ENCODE data around the gene MRPS6.

MRPS6 gene

GRCh38 chr21:34073749-34074282 lies 438 bp downstream of the MRPS6 start:
- Histone ChIP-seq H3K27me3 (ENCODE audit: insufficient read depth, low read depth, severe bottlenecking) (no peaks in the 10 kb centered on the region), H3K4me3 (ENCODE audit: low read depth, low read length) (peak overlapping the region; percentile 61), H3K27ac (peak overlapping the region; percentile 95), H3K9me3 (ENCODE audit: severe bottlenecking) (peaks cover 8% of the 10 kb centered on the region), H3K36me3 (peaks cover 23% of the 10 kb centered on the region)
- no peak for TF ChIP-seq CTCF (IDR thresholded peaks at IDR 0.05; ENCODE audit: low read depth, low read length)
- DNase-seq: no peak

- Histone ChIP-seq H3K27ac (no peak overlapping the region), H3K27me3 (ENCODE audit: insufficient read depth, low read depth, severe bottlenecking) (no peaks in the 10 kb centered on the region), H3K9me3 (ENCODE audit: severe bottlenecking) (peaks cover 8% of the 10 kb centered on the region), H3K4me3 (ENCODE audit: low read depth, low read length) (peak overlapping the region; percentile 59), H3K36me3 (peaks cover 23% of the 10 kb centered on the region)
- DNase-seq: no peak
- TF ChIP-seq CTCF (IDR thresholded peaks at IDR 0.05; ENCODE audit: low read depth, low read length): no peak
These were observed 1.1 kb downstream of the MRPS6 start for GRCh38 chr21:34074283-34075090.

DNA sequence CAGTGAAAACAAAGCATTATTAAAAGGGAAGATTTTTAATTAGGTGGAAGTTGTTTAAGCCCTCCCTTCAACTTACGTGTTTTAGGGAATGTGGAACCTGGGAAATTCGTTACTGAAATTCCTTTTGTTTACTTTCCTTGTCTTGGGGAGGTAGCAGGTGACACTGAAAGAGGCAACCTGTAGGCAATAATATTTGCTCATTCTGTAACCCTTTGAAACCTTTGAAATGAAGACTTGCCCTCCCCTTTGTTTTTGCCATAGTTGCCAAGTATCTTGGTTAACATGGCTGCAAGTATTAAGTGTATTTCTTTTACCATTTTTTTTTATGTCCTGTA lies 1.7 kb downstream of the MRPS6 start:
- DNase-seq: no peak
- Histone ChIP-seq H3K27ac (no peak overlapping the region), H3K4me3 (ENCODE audit: low read depth, low read length) (no peak overlapping the region), H3K9me3 (ENCODE audit: severe bottlenecking) (peaks cover 8% of the 10 kb centered on the region), H3K27me3 (ENCODE audit: insufficient read depth, low read depth, severe bottlenecking) (no peaks in the 10 kb centered on the region), H3K36me3 (peaks cover 23% of the 10 kb centered on the region)
- TF ChIP-seq CTCF (IDR thresholded peaks at IDR 0.05; ENCODE audit: low read depth, low read length): no peak

DNA sequence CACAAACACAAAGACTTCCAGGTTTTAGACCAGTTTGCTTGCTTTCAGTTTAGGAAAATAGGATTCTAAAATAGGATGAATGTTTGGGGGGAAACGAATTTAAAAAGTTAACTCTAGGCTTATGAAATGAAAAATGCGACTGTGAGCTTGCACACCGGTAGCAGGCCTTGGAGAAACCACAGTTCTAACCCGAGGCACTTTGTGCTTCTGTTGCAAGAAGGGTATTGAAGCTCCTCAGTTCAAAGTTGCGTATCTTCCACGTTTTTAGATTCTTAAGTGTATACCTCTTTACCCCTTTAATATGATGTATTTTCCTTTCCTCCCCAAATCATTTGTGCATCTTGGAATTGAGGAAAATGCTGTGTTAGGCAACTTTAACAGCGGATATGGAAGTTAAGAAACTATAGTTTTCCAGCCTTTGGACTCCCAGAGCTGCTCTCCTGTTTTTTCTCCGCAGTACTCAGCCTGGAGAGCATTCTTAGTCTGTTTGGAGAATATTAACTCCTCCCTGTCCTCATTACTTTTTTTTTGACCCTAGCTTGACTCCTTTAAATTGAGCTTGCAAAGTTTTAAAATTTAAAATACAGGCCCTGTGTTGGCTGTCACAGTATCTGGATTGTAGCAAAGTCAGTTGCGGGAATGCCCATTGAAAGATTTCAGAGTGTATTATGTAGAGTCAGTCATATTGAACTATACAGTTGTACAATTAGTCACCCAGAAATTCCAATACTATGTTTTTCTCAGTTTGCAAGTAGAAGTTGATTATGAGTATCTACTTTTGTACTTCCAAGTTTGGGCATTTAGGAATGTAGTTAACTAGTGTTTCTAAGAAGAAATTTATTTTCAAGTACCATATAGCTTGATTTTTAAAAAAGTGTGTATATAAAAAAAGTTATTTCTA lies 2.6 kb downstream of the MRPS6 start:
- peaks cover 8% of the 10 kb centered on the region for H3K9me3 ChIP-seq (ENCODE audit: severe bottlenecking)
- no peak overlapping the region for H3K27ac ChIP-seq
- H3K36me3 ChIP-seq: peaks cover 23% of the 10 kb centered on the region
- no peak for TF ChIP-seq CTCF (IDR thresholded peaks at IDR 0.05; ENCODE audit: low read depth, low read length)
- no peak overlapping the region for H3K4me3 ChIP-seq (ENCODE audit: low read depth, low read length)
- DNase-seq: no peak
- H3K27me3 ChIP-seq (ENCODE audit: insufficient read depth, low read depth, severe bottlenecking): no peaks in the 10 kb centered on the region

GRCh38 chr21:34076835-34077234 lies 3.5 kb downstream of the MRPS6 start:
- peaks cover 23% of the 10 kb centered on the region for H3K36me3 ChIP-seq

More at GRCh38 chr21:34076835-34077234, 3.5 kb downstream of the MRPS6 start:
- no peak for TF ChIP-seq CTCF (IDR thresholded peaks at IDR 0.05; ENCODE audit: low read depth, low read length)
- no peak for DNase-seq
- H3K4me3 ChIP-seq (ENCODE audit: low read depth, low read length): no peak overlapping the region
- H3K27me3 ChIP-seq (ENCODE audit: insufficient read depth, low read depth, severe bottlenecking): no peaks in the 10 kb centered on the region
- no peak overlapping the region for H3K27ac ChIP-seq
- H3K9me3 ChIP-seq (ENCODE audit: severe bottlenecking): peaks cover 8% of the 10 kb centered on the region
